GM18499 (cell line): ENCODE results near the gene GSTM4.

Experiments
- ATAC-seq: cut with Tn5 transposase; IDR thresholded peaks from one replicate; pipeline ENCODE4 v1.9.1; 2021; ENCODE audit warnings: moderate number of reproducible peaks; ENCODE audit not compliant: insufficient read depth, unreplicated experiment

Gene GSTM4

GRCh38 chr1:109636201-109636952 lies 19.5 kb upstream of the GSTM4 start:
- ATAC-seq: no peak

GRCh38 chr1:109637446-109637845 lies 18.5 kb upstream of the GSTM4 start:
- ATAC-seq: no peak

- no peak for ATAC-seq
Measured at GRCh38 chr1:109639063-109639840, 16.6 kb upstream of the GSTM4 start.

- no peak for ATAC-seq
Measured at GRCh38 chr1:109639841-109640184, 16.1 kb upstream of the GSTM4 start.

- ATAC-seq: no peak
Measured at GRCh38 chr1:109640285-109640865, 15.5 kb upstream of the GSTM4 start.

- ATAC-seq: no peak
Measured at GRCh38 chr1:109641078-109641740, 14.7 kb upstream of the GSTM4 start.

- ATAC-seq: no peak
Measured at GRCh38 chr1:109641861-109642260, 14.0 kb upstream of the GSTM4 start.

GRCh38 chr1:109642626-109643025 lies 13.3 kb upstream of the GSTM4 start:
- ATAC-seq: no peak

GRCh38 chr1:109643385-109644230 lies 12.3 kb upstream of the GSTM4 start:
- ATAC-seq: no peak

- ATAC-seq: no peak
Measured at GRCh38 chr1:109644670-109645069, 11.2 kb upstream of the GSTM4 start.

- ATAC-seq: no peak
Measured at GRCh38 chr1:109649491-109649914, 6.4 kb upstream of the GSTM4 start.

- ATAC-seq: no peak
Measured at GRCh38 chr1:109650609-109651008, 5.3 kb upstream of the GSTM4 start.

- no peak for ATAC-seq
Measured at GRCh38 chr1:109652402-109652801, 3.5 kb upstream of the GSTM4 start.

GRCh38 chr1:109653306-109653705 lies 2.6 kb upstream of the GSTM4 start:
- no peak for ATAC-seq

GRCh38 chr1:109654519-109654918 lies 1.4 kb upstream of the GSTM4 start:
- no peak for ATAC-seq

GRCh38 chr1:109657395-109657794 lies 1.5 kb downstream of the GSTM4 start:
- no peak for ATAC-seq

GRCh38 chr1:109657970-109658369 lies 2.1 kb downstream of the GSTM4 start:
- no peak for ATAC-seq

- ATAC-seq: no peak
Measured at GRCh38 chr1:109658533-109659042, 2.7 kb downstream of the GSTM4 start.

GRCh38 chr1:109659145-109659544 lies 3.2 kb downstream of the GSTM4 start:
- ATAC-seq: no peak
